Mesothelial cell of epicardium (in vitro differentiated cells): ENCODE data around the gene MYO18A. TPM values are rescaled to one million over a fixed set of nuclear protein-coding genes. Genes with fewer than 3 reads are reported as not detected.

ENCODE experiments used
- DNase-seq, 2 experiments: peaks; one replicate each; pipeline ENCODE4 v3.0.0; 2021; ENCODE audit warnings: low spot score in 2 of 2; ENCODE audit not compliant: unreplicated experiment in 2 of 2
- H3K27ac Mint-ChIP-seq: 2 replicates; pipeline ENCODE4 v1.8.0; 2021; ENCODE audit warnings: mixed read lengths
- H3K27me3 Mint-ChIP-seq: 2 replicates; pipeline ENCODE4 v1.8.0; 2021; ENCODE audit warnings: low read depth, mixed read lengths
- H3K36me3 Mint-ChIP-seq: 2 replicates; pipeline ENCODE4 v1.8.0; 2021; ENCODE audit warnings: mixed read lengths
- H3K4me1 Mint-ChIP-seq: 2 replicates; pipeline ENCODE4 v1.8.0; 2021; ENCODE audit warnings: mixed read lengths
- H3K4me3 Mint-ChIP-seq: 2 replicates; pipeline ENCODE4 v1.8.0; 2021; ENCODE audit warnings: mild to moderate bottlenecking, moderate library complexity, mixed read lengths
- H3K9me3 Mint-ChIP-seq: 2 replicates; pipeline ENCODE4 v1.8.0; 2021; ENCODE audit warnings: mixed read lengths
- CTCF ChIP-seq: fragments of 200-600 bp; sonication (generic); IDR thresholded peaks from one replicate; pipeline ENCODE4 v1.5.0; 2021; ENCODE audit warnings: antibody characterized with exemption; ENCODE audit not compliant: unreplicated experiment
- total RNA-seq: library from RNA; stranded (reverse); gene quantifications from 3 replicates; pipeline ENCODE4 v1.2.1, GENCODE V29; 2021

Gene MYO18A
- total RNA-seq, 1 donor from 2014 or later, result 58.4 TPM

- peaks cover 27% of the 10 kb centered on the region for H3K27me3 Mint-ChIP-seq
Measured at GRCh38 chr17:29046473-29046839, 133.7 kb downstream of the MYO18A start.

GRCh38 chr17:29045734-29046472 is 134.3 kb downstream of the MYO18A start:
- no peak for DNase-seq
- Mint-ChIP-seq H3K36me3 (no peaks in the 10 kb centered on the region), H3K9me3 (no peaks in the 10 kb centered on the region), H3K4me1 (peaks cover 38% of the 10 kb centered on the region), H3K4me3 (no peak overlapping the region), H3K27ac (no peak overlapping the region), H3K27me3 (peaks cover 23% of the 10 kb centered on the region)
- no peak for TF ChIP-seq CTCF

More at GRCh38 chr17:29046473-29046839, 133.7 kb downstream of the MYO18A start:
- Mint-ChIP-seq H3K4me1 (peaks cover 38% of the 10 kb centered on the region), H3K36me3 (no peaks in the 10 kb centered on the region), H3K4me3 (no peak overlapping the region), H3K9me3 (no peaks in the 10 kb centered on the region), H3K27ac (no peak overlapping the region)
- no peak for DNase-seq
- no peak for TF ChIP-seq CTCF

GRCh38 chr17:29045026-29045425 is 135.2 kb downstream of the MYO18A start:
- Mint-ChIP-seq H3K36me3 (no peaks in the 10 kb centered on the region), H3K27ac (no peak overlapping the region), H3K4me3 (no peak overlapping the region), H3K9me3 (no peaks in the 10 kb centered on the region), H3K4me1 (peaks cover 42% of the 10 kb centered on the region), H3K27me3 (peaks cover 23% of the 10 kb centered on the region)
- no peak for DNase-seq
- TF ChIP-seq CTCF, result no peak

GRCh38 chr17:29043539-29044145 is 136.6 kb downstream of the MYO18A start:
- TF ChIP-seq CTCF, result no peak
- peaks cover 32% of the 10 kb centered on the region for H3K4me1 Mint-ChIP-seq
- H3K9me3 Mint-ChIP-seq, result no peaks in the 10 kb centered on the region
- peaks cover 16% of the 10 kb centered on the region for H3K27me3 Mint-ChIP-seq
- H3K4me3 Mint-ChIP-seq, result no peak overlapping the region
- H3K36me3 Mint-ChIP-seq, result no peaks in the 10 kb centered on the region
- no peak for DNase-seq
- H3K27ac Mint-ChIP-seq, result no peak overlapping the region

- H3K4me1 Mint-ChIP-seq, result peaks cover 26% of the 10 kb centered on the region
- TF ChIP-seq CTCF, result no peak
- no peak within 1 kb of the TSS for H3K4me3 Mint-ChIP-seq
- no peaks in the 10 kb centered on the region for H3K9me3 Mint-ChIP-seq
- peak within 1 kb of the TSS; percentile 62 for H3K27ac Mint-ChIP-seq
- no peaks in the 10 kb centered on the region for H3K36me3 Mint-ChIP-seq
- H3K27me3 Mint-ChIP-seq, result peaks cover 16% of the 10 kb centered on the region
- peak; percentile 37 to 43 for DNase-seq
Measured at GRCh38 chr17:29042679-29043538, 137.3 kb downstream of the MYO18A start, which contains the start of gene PIPOX. TSS of gene PIPOX (plus strand) at chr17:29043141. CDS start at chr17:29043226, 85 bp downstream.
